Measurements from ENCODE around the gene EVA1C.

DNA sequence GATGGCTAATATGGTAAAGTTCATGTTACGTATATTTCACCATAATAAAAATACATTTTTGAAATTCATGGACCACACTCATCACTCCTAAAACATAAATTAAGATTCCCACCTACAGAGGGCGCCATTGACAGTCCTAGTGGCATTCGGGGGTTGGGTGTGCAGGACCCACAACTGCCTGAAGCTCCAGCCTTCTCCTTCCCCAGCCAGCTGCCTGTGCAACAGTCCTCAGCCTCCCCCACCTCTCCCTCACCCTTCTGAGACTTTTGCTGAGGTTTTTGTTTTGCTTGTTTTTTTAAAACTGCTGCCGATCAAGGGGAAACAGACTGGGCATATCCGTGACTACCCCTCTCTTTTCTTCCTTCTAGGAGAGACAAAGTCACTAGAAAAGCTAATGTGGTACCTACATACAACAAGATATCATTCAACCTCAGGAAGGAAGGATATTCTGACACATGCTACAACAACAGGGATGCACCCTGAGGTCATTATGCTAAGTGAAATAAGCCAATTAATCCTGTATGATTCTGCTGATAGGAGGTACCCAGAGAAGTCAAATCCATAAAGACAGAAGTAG is 9.2 kb upstream of the EVA1C start:
- TF ChIP-seq TAF1 (IDR thresholded peaks at IDR 0.05; ENCODE audit: borderline replicate concordance, insufficient read depth, low read length), result peak; percentile 33; the same call in 1 of the 2 replicates
- TF ChIP-seq POLR2AphosphoS5 (IDR thresholded peaks at IDR 0.05; ENCODE audit: low read depth, low read length), result no peak
- peak; percentile 57 for TF ChIP-seq FOXP2 (optimal IDR thresholded peaks at IDR 0.05; ENCODE audit: borderline replicate concordance, extremely low read depth, extremely low read length, insufficient read depth)
- TF ChIP-seq, protein P1, sequence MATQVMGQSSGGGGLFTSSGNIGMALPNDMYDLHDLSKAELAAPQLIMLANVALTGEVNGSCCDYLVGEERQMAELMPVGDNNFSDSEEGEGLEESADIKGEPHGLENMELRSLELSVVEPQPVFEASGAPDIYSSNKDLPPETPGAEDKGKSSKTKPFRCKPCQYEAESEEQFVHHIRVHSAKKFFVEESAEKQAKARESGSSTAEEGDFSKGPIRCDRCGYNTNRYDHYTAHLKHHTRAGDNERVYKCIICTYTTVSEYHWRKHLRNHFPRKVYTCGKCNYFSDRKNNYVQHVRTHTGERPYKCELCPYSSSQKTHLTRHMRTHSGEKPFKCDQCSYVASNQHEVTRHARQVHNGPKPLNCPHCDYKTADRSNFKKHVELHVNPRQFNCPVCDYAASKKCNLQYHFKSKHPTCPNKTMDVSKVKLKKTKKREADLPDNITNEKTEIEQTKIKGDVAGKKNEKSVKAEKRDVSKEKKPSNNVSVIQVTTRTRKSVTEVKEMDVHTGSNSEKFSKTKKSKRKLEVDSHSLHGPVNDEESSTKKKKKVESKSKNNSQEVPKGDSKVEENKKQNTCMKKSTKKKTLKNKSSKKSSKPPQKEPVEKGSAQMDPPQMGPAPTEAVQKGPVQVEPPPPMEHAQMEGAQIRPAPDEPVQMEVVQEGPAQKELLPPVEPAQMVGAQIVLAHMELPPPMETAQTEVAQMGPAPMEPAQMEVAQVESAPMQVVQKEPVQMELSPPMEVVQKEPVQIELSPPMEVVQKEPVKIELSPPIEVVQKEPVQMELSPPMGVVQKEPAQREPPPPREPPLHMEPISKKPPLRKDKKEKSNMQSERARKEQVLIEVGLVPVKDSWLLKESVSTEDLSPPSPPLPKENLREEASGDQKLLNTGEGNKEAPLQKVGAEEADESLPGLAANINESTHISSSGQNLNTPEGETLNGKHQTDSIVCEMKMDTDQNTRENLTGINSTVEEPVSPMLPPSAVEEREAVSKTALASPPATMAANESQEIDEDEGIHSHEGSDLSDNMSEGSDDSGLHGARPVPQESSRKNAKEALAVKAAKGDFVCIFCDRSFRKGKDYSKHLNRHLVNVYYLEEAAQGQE (IDR thresholded peaks at IDR 0.05; ENCODE audit: insufficient read depth in 1 of 2, low read depth in 2 of 2, low read length in 2 of 2), result no peak

Measured in PFSK-1 (cell line).